Thyroid gland (tissue), 4 donors: Measurements from ENCODE around the gene DES. TPM values are rescaled to one million over a fixed set of nuclear protein-coding genes. Genes with fewer than 3 reads are reported as not detected.
"Not testable (repeated sequence)": the region's sequence is repeated elsewhere in the genome, so short reads cannot be mapped to it uniquely, and the experiment has no call there.

Experiments
- DNase-seq, 2 donors: peaks; one replicate each; pipeline ENCODE4 v3.0.0-alpha.2; 2019
- H3K27ac ChIP-seq, 3 donors: fragments of 200-600 bp; sonication (generic); 1 replicate in 2 of 3; 2 replicates in 1 of 3; pipeline ENCODE4 v1.5.1; 2016 to 2019; ENCODE audit warnings: mild to moderate bottlenecking in 1 of 3, moderate library complexity in 1 of 3
- H3K27me3 ChIP-seq: fragments of 200-600 bp; sonication (generic); one replicate; pipeline ENCODE4 v1.5.1; 2019
- H3K36me3 ChIP-seq, 2 donors: fragments of 200-600 bp; sonication (generic); one replicate each; pipeline ENCODE4 v1.5.1; 2016 to 2019
- H3K4me1 ChIP-seq, 2 donors: fragments of 200-600 bp; sonication (generic); one replicate each; pipeline ENCODE4 v1.5.1; 2017 to 2019
- H3K4me3 ChIP-seq, 3 donors: fragments of 200-600 bp; sonication (generic); replicated peaks in 1 of 3; 1 replicate in 2 of 3; 2 replicates in 1 of 3; pipeline ENCODE4 v1.5.1; 2016; ENCODE audit warnings: mild to moderate bottlenecking in 1 of 3
- H3K9me3 ChIP-seq: fragments of 200-600 bp; sonication (generic); one replicate; pipeline ENCODE4 v1.5.1; 2017
- CTCF ChIP-seq, 6 experiments: fragments of 200-600 bp in 3 of 6; fragments of 450-650 bp in 3 of 6; sonication (generic) in 3 of 6; IDR thresholded peaks; one replicate each; pipeline ENCODE4 v1.5.1; 2016 to 2019; ENCODE audit warnings: antibody characterized with exemption in 6 of 6, mild to moderate bottlenecking in 2 of 6, inconsistent platforms in 1 of 6, moderate library complexity in 1 of 6
- POLR2A ChIP-seq, 2 donors: fragments of 450-650 bp; IDR thresholded peaks; one replicate each; pipeline ENCODE4 v1.6.1; 2017; ENCODE audit warnings: antibody characterized with exemption in 2 of 2, mild to moderate bottlenecking in 2 of 2, moderate library complexity in 1 of 2
- WGBS, 2 donors: methylation state at CpG; one replicate each; pipeline ENCODE4 v1.1.5; 2017; 5-methylcytosine and 5-hydroxymethylcytosine counted together
- intact Hi-C: fragments of 100-400 bp; cut with DNase I; formaldehyde crosslinking; loops from one replicate; pipeline ENCODE4 v1.15.1; 2023
- total RNA-seq, 4 donors: library from RNA; depleted of rRNA; stranded (reverse); fragments of >200 nt; gene quantifications; one replicate each; pipeline ENCODE4 v1.2.3, GENCODE V29; 2016

The DES gene
- total RNA-seq, 4 donors from 2014 or later, result 26.7 to 54.4 (median 28.7) TPM

- no peak for DNase-seq
- WGBS, 2 donors, result 85 to 89% methylated on average over 7 of the region's 7 CpGs
- Histone ChIP-seq H3K27ac (no peak overlapping the region), H3K27me3 (no peaks in the 10 kb centered on the region), H3K36me3 (no peaks in the 10 kb centered on the region), H3K9me3 (no peaks in the 10 kb centered on the region), H3K4me3 (no peak overlapping the region), H3K4me1 (peaks cover 0 to 5% of the 10 kb centered on the region in 2 donors)
- intact Hi-C loops, result loop anchor here (5.0 to 10.0 kb wide), 2 partner anchors 46 to 229 kb away; no protein-coding TSS in a partner anchor
- no peak for TF ChIP-seq CTCF (IDR thresholded peaks at IDR 0.05)
- no peak for TF ChIP-seq POLR2A (IDR thresholded peaks at IDR 0.05)
These were observed 12.0 kb upstream of the DES start for GRCh38 chr2:219405958-219406860.

DNA sequence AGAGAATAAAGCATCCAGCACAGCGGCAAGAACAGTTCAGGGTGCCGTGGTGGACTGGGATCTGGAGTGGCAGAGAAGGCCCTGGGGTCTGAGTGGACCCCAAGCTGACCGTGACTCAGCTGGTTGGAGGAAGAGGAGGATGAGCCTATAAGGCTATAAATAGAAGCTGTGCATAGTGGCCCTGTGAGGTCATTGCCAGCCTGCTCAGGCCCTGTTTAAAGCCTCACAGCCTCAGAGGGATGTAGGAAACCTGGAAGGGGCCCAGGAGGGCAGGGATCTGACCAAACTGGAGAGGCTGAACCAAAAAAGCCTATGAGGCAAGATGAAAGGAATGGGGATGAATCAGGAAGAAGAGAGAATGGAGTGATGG is 11.3 kb upstream of the DES start:
- H3K4me3 ChIP-seq, result no peak overlapping the region
- H3K4me1 ChIP-seq, result peaks cover 0 to 5% of the 10 kb centered on the region in 2 donors
- no peak overlapping the region for H3K27ac ChIP-seq
- DNase-seq, result no peak
- H3K36me3 ChIP-seq, result no peaks in the 10 kb centered on the region
- WGBS, 2 donors, result 77 to 82% methylated on average over 3 of the region's 3 CpGs
- H3K9me3 ChIP-seq, result no peaks in the 10 kb centered on the region
- no peaks in the 10 kb centered on the region for H3K27me3 ChIP-seq
- intact Hi-C loops, result loop anchor here (5.0 to 10.0 kb wide), 2 partner anchors 45 to 228 kb away; no protein-coding TSS in a partner anchor
- TF ChIP-seq CTCF (IDR thresholded peaks at IDR 0.05) (no peak), POLR2A (IDR thresholded peaks at IDR 0.05) (no peak)

DNA sequence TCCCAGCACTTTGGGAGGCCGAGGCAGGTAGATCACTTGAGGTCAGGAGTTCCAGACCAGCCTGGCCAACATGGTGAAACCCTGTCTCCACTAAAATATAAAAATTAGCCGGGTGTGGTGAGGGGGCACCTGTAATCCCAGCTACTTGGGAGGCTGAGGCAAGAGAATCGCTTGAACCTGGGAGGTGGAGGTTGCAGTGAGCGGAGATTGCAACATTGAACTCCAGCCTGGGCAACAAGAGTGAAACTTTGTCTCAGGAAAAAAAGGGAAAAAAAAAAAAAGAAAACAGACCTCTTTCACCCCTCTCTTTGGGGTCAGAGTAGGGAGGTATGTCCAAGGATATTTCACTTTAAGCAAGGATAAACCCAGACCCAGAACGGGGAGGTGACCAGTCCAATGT is 10.8 kb upstream of the DES start:
- H3K4me1 ChIP-seq, H3K27ac ChIP-seq: not testable (repeated sequence)
- intact Hi-C loops, result loop anchor here (5.0 to 10.0 kb wide), 2 partner anchors 45 to 227 kb away; no protein-coding TSS in a partner anchor

GRCh38 chr2:219408204-219408603 is 10.0 kb upstream of the DES start:
- WGBS, 2 donors, result 86% methylated on average over 5 of the region's 5 CpGs
- H3K27me3 ChIP-seq, result no peaks in the 10 kb centered on the region
- intact Hi-C loops, result loop anchor here (5.0 to 10.0 kb wide), 2 partner anchors 44 to 227 kb away; no protein-coding TSS in a partner anchor
- no peaks in the 10 kb centered on the region for H3K9me3 ChIP-seq
- TF ChIP-seq POLR2A (IDR thresholded peaks at IDR 0.05), result no peak
- TF ChIP-seq CTCF (IDR thresholded peaks at IDR 0.05), result no peak
- peaks cover 0 to under 1% of the 10 kb centered on the region in 2 donors for H3K4me1 ChIP-seq
- H3K27ac ChIP-seq, result no peak overlapping the region
- H3K4me3 ChIP-seq, result no peak overlapping the region
- no peak for DNase-seq
- no peaks in the 10 kb centered on the region for H3K36me3 ChIP-seq

More for the DNA sequence above, 10.8 kb upstream of the DES start:
- DNase-seq, H3K4me3 ChIP-seq, H3K36me3 ChIP-seq, H3K27me3 ChIP-seq, H3K9me3 ChIP-seq: not testable (repeated sequence)
- WGBS, 2 donors, result 67 to 71% methylated on average over 5 of the region's 5 CpGs

GRCh38 chr2:219408631-219409030 is 9.5 kb upstream of the DES start:
- Histone ChIP-seq H3K4me3 (no peak overlapping the region), H3K27me3 (no peaks in the 10 kb centered on the region), H3K9me3 (no peaks in the 10 kb centered on the region), H3K4me1 (no peaks in the 10 kb centered on the region), H3K27ac (no peak overlapping the region), H3K36me3 (no peaks in the 10 kb centered on the region)
- 61 to 66% methylated on average over 8 of the region's 8 CpGs for WGBS, 2 donors
- no peak for DNase-seq
- no peak for TF ChIP-seq CTCF (IDR thresholded peaks at IDR 0.05)
- TF ChIP-seq POLR2A (IDR thresholded peaks at IDR 0.05), result no peak
- intact Hi-C loops, result loop anchor here (5.0 to 10.0 kb wide), 2 partner anchors 44 to 226 kb away; no protein-coding TSS in a partner anchor
